ENCODE results near the gene STAG2.

DNA sequence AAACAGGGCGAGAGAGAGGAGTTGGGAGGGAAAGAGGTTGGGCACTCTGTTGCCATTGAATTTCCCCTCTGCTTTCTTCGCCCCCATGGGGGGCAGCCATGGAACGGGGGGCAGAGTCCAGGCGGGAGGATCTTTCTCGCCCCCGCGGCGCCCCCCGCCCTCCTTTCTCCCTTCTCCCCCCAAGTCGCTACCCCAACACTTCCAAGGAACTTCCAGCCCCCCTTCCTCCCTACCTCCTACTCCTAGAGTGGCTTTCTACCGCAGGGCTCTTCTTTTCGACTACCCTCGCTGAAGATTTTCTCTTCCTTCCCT is 594 bp upstream of the STAG2 start:
- TF ChIP-seq CTCF (conservative IDR thresholded peaks at IDR 0.05) (no peak), ZFX (IDR thresholded peaks at IDR 0.05) (no peak)
